ENCODE data around the gene LMBRD2. TPM values are rescaled to one million over a fixed set of nuclear protein-coding genes. Genes with fewer than 3 reads are reported as not detected.
"Not testable (repeated sequence)": the region's sequence is repeated elsewhere in the genome, so short reads cannot be mapped to it uniquely, and the experiment has no call there.

Gene LMBRD2
- polyA plus RNA-seq: 1 to 10 TPM; 1.8 to 7.3 (median 3.0) TPM

GRCh38 chr5:36151434-36152323, at the start of gene LMBRD2, which contains the start of gene SKP2:
Gene LMBRD2 (minus strand): TSS chr5:36151887. CDS start chr5:36143349, 8,538 bp downstream.
Gene SKP2 (plus strand): TSS chr5:36152111. CDS start chr5:36152263, 152 bp downstream.
- H3K9me3 Mint-ChIP-seq: no peaks in the 10 kb centered on the region
- peak; percentile 96 to 97 (median 96) for DNase-seq
- peak within 1 kb of the TSS; percentile 88 to 93 (median 88) for H3K27ac Mint-ChIP-seq
- H3K36me3 Mint-ChIP-seq: peaks cover 8 to 19% (median 15%) of the 10 kb centered on the region in 3 donors
- no peaks in the 10 kb centered on the region for H3K27me3 Mint-ChIP-seq (ENCODE audit: low read depth in 3 of 3)
- peak within 1 kb of the TSS; percentile 93 to 99 (median 95) for H3K4me3 Mint-ChIP-seq
- H3K4me1 Mint-ChIP-seq: peaks cover 41 to 65% of the 10 kb centered on the region in 2 donors

- Mint-ChIP-seq H3K9me3 (no peaks in the 10 kb centered on the region), H3K27me3 (ENCODE audit: low read depth in 3 of 3) (no peaks in the 10 kb centered on the region), H3K36me3 (peaks cover 18 to 38% (median 32%) of the 10 kb centered on the region in 3 donors), H3K4me3 (no peak overlapping the region), H3K4me1 (no peaks in the 10 kb centered on the region), H3K27ac (no peak overlapping the region)
- no peak for DNase-seq
These were observed 48.8 kb upstream of the LMBRD2 start for GRCh38 chr5:36200513-36200912.

- Mint-ChIP-seq H3K9me3 (no peaks in the 10 kb centered on the region), H3K27ac (no peak overlapping the region), H3K36me3 (peaks cover 12 to 37% (median 32%) of the 10 kb centered on the region in 3 donors), H3K4me1 (no peaks in the 10 kb centered on the region), H3K4me3 (no peak overlapping the region), H3K27me3 (ENCODE audit: low read depth in 3 of 3) (no peaks in the 10 kb centered on the region)
- DNase-seq: no peak
These were observed 47.9 kb upstream of the LMBRD2 start for GRCh38 chr5:36199620-36200019.

- H3K4me3 Mint-ChIP-seq; H3K9me3 Mint-ChIP-seq; DNase-seq; H3K27me3 Mint-ChIP-seq (ENCODE audit: low read depth in 3 of 3); H3K27ac Mint-ChIP-seq; H3K4me1 Mint-ChIP-seq: not testable (repeated sequence)
- peaks cover 12 to 40% (median 32%) of the 10 kb centered on the region in 3 donors for H3K36me3 Mint-ChIP-seq
These were observed 47.1 kb upstream of the LMBRD2 start for GRCh38 chr5:36198783-36199182.

- DNase-seq: no peak
- no peak overlapping the region for H3K27ac Mint-ChIP-seq
- no peaks in the 10 kb centered on the region for H3K27me3 Mint-ChIP-seq (ENCODE audit: low read depth in 3 of 3)
- no peak overlapping the region for H3K4me3 Mint-ChIP-seq
- no peaks in the 10 kb centered on the region for H3K4me1 Mint-ChIP-seq
- H3K36me3 Mint-ChIP-seq: peaks cover 12 to 40% (median 29%) of the 10 kb centered on the region in 3 donors
- no peaks in the 10 kb centered on the region for H3K9me3 Mint-ChIP-seq
These were observed 46.6 kb upstream of the LMBRD2 start for GRCh38 chr5:36198281-36198680.

GRCh38 chr5:36193746-36194145, 42.1 kb upstream of the LMBRD2 start:
- no peaks in the 10 kb centered on the region for H3K27me3 Mint-ChIP-seq (ENCODE audit: low read depth in 3 of 3)
- H3K4me1 Mint-ChIP-seq: no peaks in the 10 kb centered on the region
- H3K27ac Mint-ChIP-seq: no peak overlapping the region
- no peak for DNase-seq
- peaks cover 0 to 2% (median 0%) of the 10 kb centered on the region in 6 donors for H3K9me3 Mint-ChIP-seq
- no peak overlapping the region for H3K4me3 Mint-ChIP-seq
- H3K36me3 Mint-ChIP-seq: peaks cover 40 to 63% (median 44%) of the 10 kb centered on the region in 3 donors

- H3K4me3 Mint-ChIP-seq, DNase-seq, H3K27ac Mint-ChIP-seq: not testable (repeated sequence)
These were observed 32.7 kb upstream of the LMBRD2 start for GRCh38 chr5:36184408-36184807.

GRCh38 chr5:36181774-36182173, 30.1 kb upstream of the LMBRD2 start:
- Mint-ChIP-seq H3K9me3 (no peaks in the 10 kb centered on the region), H3K36me3 (peaks cover 30 to 60% (median 53%) of the 10 kb centered on the region in 3 donors), H3K4me3 (no peak overlapping the region), H3K27ac (peak overlapping the region in 1 of 6 donors; percentile 2), H3K27me3 (ENCODE audit: low read depth in 3 of 3) (peaks cover 0 to 2% (median 0%) of the 10 kb centered on the region in 3 donors), H3K4me1 (peaks cover 0 to under 1% of the 10 kb centered on the region in 2 donors)
- no peak for DNase-seq

More at GRCh38 chr5:36184408-36184807, 32.7 kb upstream of the LMBRD2 start:
- not testable (repeated sequence) for H3K9me3 Mint-ChIP-seq; H3K27me3 Mint-ChIP-seq (ENCODE audit: low read depth in 3 of 3); H3K4me1 Mint-ChIP-seq
- H3K36me3 Mint-ChIP-seq: peaks cover 26 to 71% (median 66%) of the 10 kb centered on the region in 3 donors

GRCh38 chr5:36180556-36181350, 29.1 kb upstream of the LMBRD2 start:
- Mint-ChIP-seq H3K27ac (no peak overlapping the region), H3K9me3 (no peaks in the 10 kb centered on the region), H3K27me3 (ENCODE audit: low read depth in 3 of 3) (peaks cover 0 to 2% (median 0%) of the 10 kb centered on the region in 3 donors), H3K36me3 (peaks cover 29 to 52% (median 45%) of the 10 kb centered on the region in 3 donors), H3K4me3 (no peak overlapping the region), H3K4me1 (peaks cover 0 to 1% of the 10 kb centered on the region in 2 donors)
- DNase-seq: no peak

- Mint-ChIP-seq H3K9me3 (no peaks in the 10 kb centered on the region), H3K36me3 (peaks cover 30 to 55% (median 44%) of the 10 kb centered on the region in 3 donors), H3K27ac (no peak overlapping the region), H3K27me3 (ENCODE audit: low read depth in 3 of 3) (peaks cover 0 to 2% (median 0%) of the 10 kb centered on the region in 3 donors), H3K4me1 (peaks cover 0 to 1% of the 10 kb centered on the region in 2 donors), H3K4me3 (no peak overlapping the region)
- no peak for DNase-seq
These were observed 28.3 kb upstream of the LMBRD2 start for GRCh38 chr5:36179950-36180349.

GRCh38 chr5:36178524-36178890, 26.8 kb upstream of the LMBRD2 start:
- Mint-ChIP-seq H3K27me3 (ENCODE audit: low read depth in 3 of 3) (no peaks in the 10 kb centered on the region), H3K9me3 (no peaks in the 10 kb centered on the region)

GRCh38 chr5:36177715-36178523, 26.2 kb upstream of the LMBRD2 start:
- no peak for DNase-seq
- Mint-ChIP-seq H3K4me1 (peaks cover 0 to 4% of the 10 kb centered on the region in 2 donors), H3K36me3 (peaks cover 43 to 67% (median 44%) of the 10 kb centered on the region in 3 donors), H3K9me3 (no peaks in the 10 kb centered on the region), H3K4me3 (no peak overlapping the region), H3K27me3 (ENCODE audit: low read depth in 3 of 3) (no peaks in the 10 kb centered on the region), H3K27ac (no peak overlapping the region)

More at GRCh38 chr5:36178524-36178890, 26.8 kb upstream of the LMBRD2 start:
- Mint-ChIP-seq H3K4me1 (peaks cover 0 to 4% of the 10 kb centered on the region in 2 donors), H3K36me3 (peaks cover 41 to 65% (median 44%) of the 10 kb centered on the region in 3 donors), H3K4me3 (no peak overlapping the region), H3K27ac (no peak overlapping the region)
- no peak for DNase-seq

GRCh38 chr5:36177154-36177553, 25.5 kb upstream of the LMBRD2 start:
- peaks cover 36 to 66% (median 44%) of the 10 kb centered on the region in 3 donors for H3K36me3 Mint-ChIP-seq
- no peak for DNase-seq
- H3K4me3 Mint-ChIP-seq: no peak overlapping the region
- H3K4me1 Mint-ChIP-seq: peaks cover 0 to 4% of the 10 kb centered on the region in 2 donors
- no peak overlapping the region for H3K27ac Mint-ChIP-seq
- H3K27me3 Mint-ChIP-seq (ENCODE audit: low read depth in 3 of 3): no peaks in the 10 kb centered on the region
- H3K9me3 Mint-ChIP-seq: no peaks in the 10 kb centered on the region

All from immature natural killer cell (primary cell).